ENCODE results near the gene PTPRN2. TPM values are rescaled to one million over a fixed set of nuclear protein-coding genes. Genes with fewer than 3 reads are reported as not detected.

The PTPRN2 gene
- total RNA-seq, 1 donor from 2014 or later: 15.4 TPM

- TF ChIP-seq, protein P1, sequence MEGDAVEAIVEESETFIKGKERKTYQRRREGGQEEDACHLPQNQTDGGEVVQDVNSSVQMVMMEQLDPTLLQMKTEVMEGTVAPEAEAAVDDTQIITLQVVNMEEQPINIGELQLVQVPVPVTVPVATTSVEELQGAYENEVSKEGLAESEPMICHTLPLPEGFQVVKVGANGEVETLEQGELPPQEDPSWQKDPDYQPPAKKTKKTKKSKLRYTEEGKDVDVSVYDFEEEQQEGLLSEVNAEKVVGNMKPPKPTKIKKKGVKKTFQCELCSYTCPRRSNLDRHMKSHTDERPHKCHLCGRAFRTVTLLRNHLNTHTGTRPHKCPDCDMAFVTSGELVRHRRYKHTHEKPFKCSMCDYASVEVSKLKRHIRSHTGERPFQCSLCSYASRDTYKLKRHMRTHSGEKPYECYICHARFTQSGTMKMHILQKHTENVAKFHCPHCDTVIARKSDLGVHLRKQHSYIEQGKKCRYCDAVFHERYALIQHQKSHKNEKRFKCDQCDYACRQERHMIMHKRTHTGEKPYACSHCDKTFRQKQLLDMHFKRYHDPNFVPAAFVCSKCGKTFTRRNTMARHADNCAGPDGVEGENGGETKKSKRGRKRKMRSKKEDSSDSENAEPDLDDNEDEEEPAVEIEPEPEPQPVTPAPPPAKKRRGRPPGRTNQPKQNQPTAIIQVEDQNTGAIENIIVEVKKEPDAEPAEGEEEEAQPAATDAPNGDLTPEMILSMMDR (conservative IDR thresholded peaks at IDR 0.05): no peak
- H3K27me3 Mint-ChIP-seq: peaks cover 5% of the 10 kb centered on the region
- H3K36me3 Mint-ChIP-seq: no peaks in the 10 kb centered on the region
- peaks cover 7% of the 10 kb centered on the region for H3K4me1 Mint-ChIP-seq (ENCODE audit: unreplicated experiment)
- H3K9me3 Mint-ChIP-seq: no peaks in the 10 kb centered on the region
- no peak for DNase-seq (ENCODE audit: extremely low spot score, unreplicated experiment)
- H3K4me3 Mint-ChIP-seq: no peak overlapping the region
- H3K27ac Mint-ChIP-seq: no peak overlapping the region
Observed at GRCh38 chr7:157813741-157814661, 773.6 kb downstream of the PTPRN2 start.

DNA sequence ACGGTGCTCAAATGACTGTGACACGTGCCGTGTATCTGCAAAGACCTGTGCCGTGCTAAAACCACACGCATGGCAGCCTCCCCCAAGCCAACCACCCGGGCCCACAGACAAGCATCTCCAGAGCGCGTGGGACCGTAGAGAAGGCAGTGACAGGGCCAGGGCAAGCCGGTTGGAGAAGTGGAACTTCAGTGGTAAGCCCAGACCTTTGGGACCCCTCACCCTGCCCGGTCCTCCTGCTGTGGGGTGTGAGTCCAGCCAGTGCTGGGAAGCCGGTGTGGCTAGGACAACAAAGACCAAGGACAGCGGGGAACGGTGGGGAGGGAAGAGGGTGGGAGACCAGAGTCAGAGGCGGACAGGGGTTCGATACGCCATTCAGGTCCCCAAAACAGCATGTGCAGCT, 774.6 kb downstream of the PTPRN2 start:
- peaks cover 6% of the 10 kb centered on the region for H3K4me1 Mint-ChIP-seq (ENCODE audit: unreplicated experiment)
- no peak overlapping the region for H3K27ac Mint-ChIP-seq
- H3K9me3 Mint-ChIP-seq: no peaks in the 10 kb centered on the region
- H3K27me3 Mint-ChIP-seq: peaks cover 5% of the 10 kb centered on the region
- no peak overlapping the region for H3K4me3 Mint-ChIP-seq
- DNase-seq (ENCODE audit: extremely low spot score, unreplicated experiment): no peak
- TF ChIP-seq, protein P1 (conservative IDR thresholded peaks at IDR 0.05): no peak
- H3K36me3 Mint-ChIP-seq: no peaks in the 10 kb centered on the region

DNA sequence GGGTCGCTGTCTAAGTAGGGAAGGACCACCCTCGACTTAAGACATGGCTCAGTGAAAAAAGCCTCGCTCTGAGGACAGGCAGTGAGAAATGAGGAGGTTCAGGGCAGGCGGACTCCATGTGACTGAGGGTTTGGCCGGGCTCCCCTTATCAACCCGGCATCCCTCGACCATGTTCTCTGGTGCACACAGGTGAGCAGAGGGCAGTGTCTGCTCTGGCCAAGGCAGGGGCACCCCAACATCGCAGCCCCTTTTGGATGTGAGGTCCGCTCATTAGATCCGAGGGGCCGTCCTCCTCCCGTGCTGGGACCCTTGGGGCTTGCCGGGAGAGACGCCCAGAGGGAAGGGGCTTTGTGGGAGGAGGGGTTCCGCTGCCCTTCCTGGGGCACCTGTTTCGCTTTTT, 775.7 kb downstream of the PTPRN2 start:
- Mint-ChIP-seq H3K4me3 (no peak overlapping the region), H3K27me3 (no peaks in the 10 kb centered on the region), H3K36me3 (no peaks in the 10 kb centered on the region), H3K4me1 (ENCODE audit: unreplicated experiment) (no peaks in the 10 kb centered on the region), H3K9me3 (no peaks in the 10 kb centered on the region), H3K27ac (no peak overlapping the region)
- TF ChIP-seq, protein P1 (conservative IDR thresholded peaks at IDR 0.05): no peak
- no peak for DNase-seq (ENCODE audit: extremely low spot score, unreplicated experiment)

DNA sequence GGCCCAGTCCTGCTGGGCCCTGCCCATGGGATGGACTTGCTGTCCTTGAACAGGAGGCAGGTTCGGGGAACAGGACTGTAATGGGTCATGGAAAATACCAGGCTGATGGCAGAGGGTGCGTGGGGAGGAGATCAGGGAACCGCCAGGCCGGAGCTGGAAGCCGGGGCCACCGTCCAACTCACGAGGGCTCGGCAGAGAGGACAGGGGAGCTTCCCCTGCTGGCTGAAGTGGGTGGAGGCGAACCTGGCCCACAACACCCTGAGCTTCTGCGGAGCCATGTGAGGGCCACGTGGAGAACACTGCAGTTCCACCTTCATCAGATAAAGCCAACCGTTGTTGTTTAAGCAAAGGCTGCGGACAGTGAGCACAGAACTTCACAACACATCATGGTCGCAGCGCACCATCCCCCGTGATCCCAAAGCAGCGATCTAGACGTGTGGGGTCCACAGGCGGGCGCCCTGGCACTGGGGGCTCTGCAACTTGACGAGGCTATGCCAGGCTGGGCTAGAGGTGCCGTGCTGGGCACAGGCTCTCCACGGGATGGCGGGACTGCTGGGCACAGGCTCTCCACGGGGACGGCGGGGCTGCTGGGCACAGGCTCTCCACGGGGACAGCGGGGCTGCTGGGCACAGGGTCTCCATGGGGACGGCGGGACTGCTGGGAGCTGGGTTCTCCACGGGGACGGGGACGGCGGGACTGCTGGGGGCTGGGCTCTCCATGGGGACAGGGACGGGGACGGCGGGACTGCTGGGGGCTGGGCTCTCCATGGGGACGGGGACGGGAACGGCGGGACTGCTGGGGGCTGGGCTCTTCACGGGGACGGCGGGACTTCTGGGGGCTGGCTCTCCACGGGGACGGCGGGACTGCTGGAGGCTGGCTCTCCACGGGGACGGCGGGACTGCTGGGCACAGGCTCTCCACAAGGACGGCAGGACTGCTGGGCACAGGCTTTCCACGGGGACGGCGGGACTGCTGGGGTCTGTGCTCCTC, 777.5 kb downstream of the PTPRN2 start:
- TF ChIP-seq, protein P1 (conservative IDR thresholded peaks at IDR 0.05): no peak
- no peak for DNase-seq (ENCODE audit: extremely low spot score, unreplicated experiment)
- Mint-ChIP-seq H3K9me3 (no peaks in the 10 kb centered on the region), H3K4me1 (ENCODE audit: unreplicated experiment) (peaks cover 5% of the 10 kb centered on the region), H3K27me3 (no peaks in the 10 kb centered on the region), H3K27ac (no peak overlapping the region), H3K4me3 (no peak overlapping the region), H3K36me3 (no peaks in the 10 kb centered on the region)

DNA sequence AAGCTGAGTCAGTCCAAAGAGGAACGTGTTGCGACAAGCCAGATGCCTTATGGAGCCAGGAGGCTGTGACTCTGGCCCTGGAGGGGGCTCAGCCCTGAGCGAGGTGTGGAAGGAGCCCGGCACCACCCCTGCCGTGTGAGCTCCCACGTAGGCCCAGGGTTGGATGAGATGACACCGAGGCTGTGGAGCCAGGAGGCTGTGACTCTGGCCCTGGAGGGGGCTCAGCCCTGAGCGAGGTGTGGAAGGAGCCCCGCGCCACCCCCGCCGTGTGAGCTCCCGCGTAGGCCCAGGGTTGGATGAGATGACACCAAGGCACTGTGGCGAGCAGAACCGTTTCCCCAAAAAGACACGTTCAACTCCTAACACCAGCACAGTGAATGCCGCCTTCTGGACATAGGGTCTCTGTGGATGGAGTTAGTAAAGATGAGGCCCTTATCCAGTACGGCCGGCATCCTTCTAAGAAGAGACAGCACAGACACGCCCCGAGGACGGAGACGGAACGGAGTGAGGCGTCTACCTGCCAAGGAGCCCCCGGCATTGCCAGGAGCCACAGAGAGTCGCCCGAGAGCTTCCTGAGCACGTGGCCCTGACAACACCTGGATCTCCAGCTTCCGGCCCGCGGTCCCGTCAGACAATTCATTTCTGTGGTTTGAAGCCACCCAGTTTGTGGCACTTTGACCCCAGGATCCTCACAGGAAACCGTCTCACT, 778.3 kb downstream of the PTPRN2 start:
- H3K27me3 Mint-ChIP-seq: no peaks in the 10 kb centered on the region
- DNase-seq (ENCODE audit: extremely low spot score, unreplicated experiment): no peak
- H3K36me3 Mint-ChIP-seq: no peaks in the 10 kb centered on the region
- H3K4me3 Mint-ChIP-seq: no peak overlapping the region
- peaks cover 10% of the 10 kb centered on the region for H3K4me1 Mint-ChIP-seq (ENCODE audit: unreplicated experiment)
- H3K27ac Mint-ChIP-seq: no peak overlapping the region
- TF ChIP-seq, protein P1 (conservative IDR thresholded peaks at IDR 0.05): no peak
- no peaks in the 10 kb centered on the region for H3K9me3 Mint-ChIP-seq

Data from type B pancreatic cell (in vitro differentiated cells).